Measurements from ENCODE around the gene MAPK8IP2. TPM values are rescaled to one million over a fixed set of nuclear protein-coding genes. Genes with fewer than 3 reads are reported as not detected.

MAPK8IP2 gene
- total and polyA plus RNA-seq, 2 donors from 2014 or later, result 1.0 to 1.1 TPM

DNA sequence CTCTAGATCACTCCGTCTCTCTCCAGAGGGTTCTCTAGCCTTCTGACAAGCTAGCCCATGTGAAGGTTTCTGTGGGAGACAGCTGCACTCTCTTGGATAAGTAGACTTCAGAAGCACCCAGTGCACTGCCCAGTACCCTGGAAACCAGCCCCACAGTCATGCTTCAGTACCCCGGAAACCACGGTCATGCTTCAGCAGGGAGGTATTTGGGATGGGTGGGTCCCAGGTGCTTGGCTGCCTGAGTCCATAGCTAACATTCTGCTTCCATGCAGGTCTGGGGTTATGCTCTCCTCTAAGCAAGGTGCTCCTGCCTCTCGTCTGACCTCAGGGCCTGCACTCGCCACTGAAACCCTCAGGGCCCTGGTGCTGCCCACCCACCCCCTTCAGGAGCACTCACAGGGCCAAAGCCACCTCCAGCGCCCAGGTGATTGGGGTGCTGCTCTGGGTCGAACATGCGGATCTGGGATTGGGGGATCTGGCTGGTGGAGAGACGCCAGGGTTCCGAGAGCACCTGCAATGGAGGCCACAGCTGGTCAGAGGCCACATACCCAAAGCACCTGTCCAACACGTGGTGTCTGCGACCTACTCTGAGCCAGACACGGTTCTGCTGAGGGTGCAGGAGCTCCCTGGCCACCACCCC, 30.6 kb upstream of the MAPK8IP2 start:
- no peak overlapping the region for H3K27ac ChIP-seq (ENCODE audit: low read depth in 2 of 2, low read length in 2 of 2)
- intact Hi-C loops (cut with DNase I), result no loop called here
- no peak for DNase-seq

DNA sequence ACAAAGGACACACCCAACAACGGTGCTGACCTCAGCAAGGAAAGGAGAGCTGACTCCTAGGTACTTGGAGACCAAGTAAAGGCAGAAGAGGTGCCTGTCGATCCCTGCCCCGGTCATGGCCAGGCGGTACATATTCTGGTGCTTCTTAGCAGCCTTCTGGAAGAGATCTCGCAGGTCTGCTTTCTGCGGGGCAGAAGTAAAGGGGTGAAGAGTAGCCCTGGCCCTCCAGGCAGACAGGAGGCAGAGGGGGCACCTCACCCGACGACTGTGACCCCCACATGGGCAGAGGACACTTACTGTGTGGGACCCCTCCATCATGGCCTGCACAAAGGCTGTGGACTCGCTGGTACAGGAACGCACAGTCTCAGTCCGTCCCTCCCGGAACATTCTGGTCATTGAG, 29.7 kb upstream of the MAPK8IP2 start:
- DNase-seq (peak in 1 of 5 donors; percentile 61), FAIRE-seq (no peak)
- Histone ChIP-seq H3K27ac (ENCODE audit: low read depth in 2 of 2, low read length in 2 of 2) (no peak overlapping the region), H3K27me3 (ENCODE audit: control insufficient read depth, insufficient read depth, low read length) (no peaks in the 10 kb centered on the region), H3K9ac (ENCODE audit: low read length in 3 of 3) (no peak overlapping the region), H3K4me1 (ENCODE audit: control insufficient read depth in 2 of 3, insufficient read depth in 2 of 3, low read depth in 1 of 3, low read length in 3 of 3) (peaks cover 0 to 15% (median 11%) of the 10 kb centered on the region in 3 donors), H3K9me3 (ENCODE audit: control insufficient read depth in 2 of 3, insufficient read depth in 1 of 3, low read length in 3 of 3) (no peaks in the 10 kb centered on the region), H3K36me3 (ENCODE audit: control insufficient read depth in 2 of 3, insufficient read depth in 3 of 3, low read length in 3 of 3) (peaks cover 0 to 10% (median 7%) of the 10 kb centered on the region in 3 donors), H3K4me3 (ENCODE audit: low read length in 3 of 3) (no peak overlapping the region)
- TF ChIP-seq, protein P1, sequence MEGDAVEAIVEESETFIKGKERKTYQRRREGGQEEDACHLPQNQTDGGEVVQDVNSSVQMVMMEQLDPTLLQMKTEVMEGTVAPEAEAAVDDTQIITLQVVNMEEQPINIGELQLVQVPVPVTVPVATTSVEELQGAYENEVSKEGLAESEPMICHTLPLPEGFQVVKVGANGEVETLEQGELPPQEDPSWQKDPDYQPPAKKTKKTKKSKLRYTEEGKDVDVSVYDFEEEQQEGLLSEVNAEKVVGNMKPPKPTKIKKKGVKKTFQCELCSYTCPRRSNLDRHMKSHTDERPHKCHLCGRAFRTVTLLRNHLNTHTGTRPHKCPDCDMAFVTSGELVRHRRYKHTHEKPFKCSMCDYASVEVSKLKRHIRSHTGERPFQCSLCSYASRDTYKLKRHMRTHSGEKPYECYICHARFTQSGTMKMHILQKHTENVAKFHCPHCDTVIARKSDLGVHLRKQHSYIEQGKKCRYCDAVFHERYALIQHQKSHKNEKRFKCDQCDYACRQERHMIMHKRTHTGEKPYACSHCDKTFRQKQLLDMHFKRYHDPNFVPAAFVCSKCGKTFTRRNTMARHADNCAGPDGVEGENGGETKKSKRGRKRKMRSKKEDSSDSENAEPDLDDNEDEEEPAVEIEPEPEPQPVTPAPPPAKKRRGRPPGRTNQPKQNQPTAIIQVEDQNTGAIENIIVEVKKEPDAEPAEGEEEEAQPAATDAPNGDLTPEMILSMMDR (IDR thresholded peaks at IDR 0.05; ENCODE audit: borderline replicate concordance, extremely low read depth, insufficient read depth), result no peak
- intact Hi-C loops (cut with DNase I), result no loop called here

More for the DNA sequence above, 30.6 kb upstream of the MAPK8IP2 start:
- TF ChIP-seq, protein P1 (IDR thresholded peaks at IDR 0.05; ENCODE audit: borderline replicate concordance, extremely low read depth, insufficient read depth), result no peak
- Histone ChIP-seq H3K9me3 (ENCODE audit: control insufficient read depth in 2 of 3, insufficient read depth in 1 of 3, low read length in 3 of 3) (no peaks in the 10 kb centered on the region), H3K27me3 (ENCODE audit: control insufficient read depth, insufficient read depth, low read length) (no peaks in the 10 kb centered on the region), H3K4me3 (ENCODE audit: low read length in 3 of 3) (no peak overlapping the region), H3K4me1 (ENCODE audit: control insufficient read depth in 2 of 3, insufficient read depth in 2 of 3, low read depth in 1 of 3, low read length in 3 of 3) (peaks cover 0 to 15% (median 11%) of the 10 kb centered on the region in 3 donors), H3K9ac (ENCODE audit: low read length in 3 of 3) (no peak overlapping the region), H3K36me3 (ENCODE audit: control insufficient read depth in 2 of 3, insufficient read depth in 3 of 3, low read length in 3 of 3) (peaks cover 0 to 10% (median 7%) of the 10 kb centered on the region in 3 donors)
- no peak for FAIRE-seq

DNA sequence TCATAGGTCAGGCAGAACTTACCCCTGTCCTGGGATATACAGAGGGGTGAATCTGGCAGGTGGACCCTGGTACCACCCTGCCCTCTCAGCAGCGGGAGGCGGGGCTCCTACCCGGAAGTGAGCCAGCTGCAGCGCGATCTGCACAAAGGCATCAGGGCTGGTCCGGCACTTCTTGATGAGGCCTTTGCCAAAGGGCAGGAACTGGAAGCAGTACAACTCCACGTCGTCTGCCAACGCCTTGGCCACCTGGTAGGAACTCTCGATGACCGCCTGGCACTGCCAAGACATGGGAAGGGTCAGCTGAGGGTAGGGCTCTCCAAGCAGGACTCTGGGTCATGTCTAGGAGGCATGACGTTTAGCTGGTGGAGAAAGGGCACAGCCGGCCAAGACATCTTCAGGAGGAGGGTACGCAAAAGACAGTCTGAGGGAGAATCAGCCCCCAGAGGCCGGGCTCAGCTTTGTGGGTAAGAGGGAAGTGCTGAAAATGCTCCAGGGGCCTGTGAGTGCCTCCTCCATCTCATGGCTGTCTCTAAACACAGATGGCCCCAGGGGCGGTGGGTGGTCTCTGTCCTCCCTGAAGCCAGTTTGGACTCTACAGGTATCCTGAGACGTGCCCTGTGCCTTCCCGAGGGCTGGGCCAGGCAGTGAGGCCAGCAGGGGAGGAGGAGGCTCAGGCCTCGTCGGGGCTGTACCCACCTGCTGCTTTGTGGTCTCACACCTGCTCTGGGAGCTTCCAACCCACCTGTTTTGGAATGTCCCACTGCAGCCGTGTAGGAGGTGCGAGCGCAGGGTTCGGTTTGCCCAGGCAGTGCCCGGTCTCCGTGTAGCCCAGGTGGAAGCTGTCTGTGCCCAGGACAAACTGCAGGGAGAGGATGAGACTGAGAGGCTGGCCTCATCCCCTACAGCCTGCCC, 29.1 kb upstream of the MAPK8IP2 start:
- peaks cover 0 to 15% (median 11%) of the 10 kb centered on the region in 3 donors for H3K4me1 ChIP-seq (ENCODE audit: control insufficient read depth in 2 of 3, insufficient read depth in 2 of 3, low read depth in 1 of 3, low read length in 3 of 3)
- no peaks in the 10 kb centered on the region for H3K9me3 ChIP-seq (ENCODE audit: control insufficient read depth in 2 of 3, insufficient read depth in 1 of 3, low read length in 3 of 3)
- H3K27ac ChIP-seq (ENCODE audit: low read depth in 2 of 2, low read length in 2 of 2), result no peak overlapping the region
- TF ChIP-seq, protein P1 (IDR thresholded peaks at IDR 0.05; ENCODE audit: borderline replicate concordance, extremely low read depth, insufficient read depth), result no peak
- H3K9ac ChIP-seq (ENCODE audit: low read length in 3 of 3), result no peak overlapping the region
- FAIRE-seq, result no peak
- no peak overlapping the region for H3K4me3 ChIP-seq (ENCODE audit: low read length in 3 of 3)
- no peaks in the 10 kb centered on the region for H3K27me3 ChIP-seq (ENCODE audit: control insufficient read depth, insufficient read depth, low read length)
- H3K36me3 ChIP-seq (ENCODE audit: control insufficient read depth in 2 of 3, insufficient read depth in 3 of 3, low read length in 3 of 3), result peaks cover 0 to 10% (median 7%) of the 10 kb centered on the region in 3 donors
- intact Hi-C loops (cut with DNase I), result no loop called here
- DNase-seq, result no peak

Data from kidney (tissue), 14 donors.